GM19397 (cell line): ENCODE measurements around the gene SNTB2.

ENCODE experiments used
- ATAC-seq: cut with Tn5 transposase; IDR thresholded peaks from one replicate; pipeline ENCODE4 v1.9.1; 2021; ENCODE audit warnings: mild to moderate bottlenecking, moderate library complexity; ENCODE audit not compliant: unreplicated experiment

The SNTB2 gene

DNA sequence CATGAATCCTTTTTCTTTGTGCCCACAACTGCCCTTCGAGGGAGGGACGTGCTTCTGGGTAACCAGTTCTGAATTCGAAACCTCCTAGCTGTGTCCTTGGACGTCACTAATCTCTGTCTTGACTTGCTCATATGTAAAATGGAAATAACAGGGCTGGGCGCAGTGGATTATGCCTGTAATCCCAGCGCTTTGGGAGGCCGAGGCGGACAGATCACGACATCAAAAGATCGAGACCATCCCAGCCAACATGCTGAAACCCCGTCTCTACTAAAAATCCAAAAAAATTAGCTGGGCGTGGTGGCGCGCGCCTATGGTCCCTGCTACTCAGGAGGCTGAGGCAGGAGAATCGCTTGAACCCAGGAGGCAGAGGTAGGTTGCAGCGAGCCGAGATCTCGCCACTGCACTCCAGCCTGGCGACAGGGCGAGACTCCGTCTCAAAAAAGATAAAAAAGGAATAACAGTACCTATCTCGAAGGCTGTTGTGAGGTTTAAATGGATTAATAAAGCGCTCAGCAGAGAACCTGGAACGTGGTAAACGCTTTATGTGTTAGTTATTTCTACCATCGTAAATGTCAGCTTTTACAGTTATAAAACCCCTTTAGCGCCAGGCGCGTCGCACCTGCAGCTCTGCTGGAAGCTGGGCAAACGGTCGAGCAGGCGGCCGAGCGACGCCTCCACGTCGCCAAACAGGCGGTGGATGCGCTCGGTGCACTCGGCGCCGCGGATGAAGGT is 151.8 kb downstream of the SNTB2 start:
- no peak for ATAC-seq

DNA sequence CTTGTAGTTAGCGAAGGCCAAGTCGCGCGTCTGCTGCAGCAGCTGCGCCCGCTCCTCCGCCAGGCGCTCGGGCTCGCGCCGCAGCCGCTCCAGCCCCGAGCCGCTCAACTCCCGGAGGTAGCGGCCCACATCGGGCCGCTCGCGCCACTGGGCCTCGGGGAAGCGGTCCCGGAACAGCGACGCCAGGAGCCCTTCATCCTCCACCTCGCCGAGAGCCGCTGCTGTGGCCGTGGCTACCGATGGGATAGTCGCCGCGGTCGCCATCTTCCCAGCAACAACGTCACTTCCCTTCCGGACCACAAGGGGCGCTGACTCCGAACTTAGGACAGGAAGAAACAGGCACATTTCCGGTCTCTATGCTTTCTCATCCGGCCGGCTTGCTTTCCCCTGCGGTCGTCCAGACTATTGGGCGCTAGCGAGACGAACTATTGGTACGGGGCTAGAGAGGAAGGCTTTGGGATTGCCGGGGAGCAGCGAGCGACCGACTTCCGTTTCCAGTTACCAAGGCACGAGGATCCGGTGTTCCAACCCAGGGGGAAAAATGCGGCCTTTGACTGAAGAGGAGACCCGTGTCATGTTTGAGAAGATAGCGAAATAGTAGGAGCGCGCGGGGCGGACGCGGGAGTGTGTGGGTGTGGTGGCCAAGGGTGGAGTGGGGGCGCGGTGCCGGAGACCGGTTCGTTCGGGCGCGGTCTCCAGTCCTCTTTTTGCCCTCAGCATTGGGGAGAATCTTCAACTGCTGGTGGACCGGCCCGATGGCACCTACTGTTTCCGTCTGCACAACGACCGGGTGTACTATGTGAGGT is 152.5 kb downstream of the SNTB2 start, which contains the start of the genes COG8 and NIP7:
Gene COG8 (minus strand): TSS at position 276 of the 806 bp plus-strand sequence. CDS start 12 bp downstream, at position 264.
Gene NIP7 (plus strand): TSS at position 484 of the 806 bp plus-strand sequence. CDS start 58 bp downstream, at position 542.
- peak; percentile 86 for ATAC-seq

DNA sequence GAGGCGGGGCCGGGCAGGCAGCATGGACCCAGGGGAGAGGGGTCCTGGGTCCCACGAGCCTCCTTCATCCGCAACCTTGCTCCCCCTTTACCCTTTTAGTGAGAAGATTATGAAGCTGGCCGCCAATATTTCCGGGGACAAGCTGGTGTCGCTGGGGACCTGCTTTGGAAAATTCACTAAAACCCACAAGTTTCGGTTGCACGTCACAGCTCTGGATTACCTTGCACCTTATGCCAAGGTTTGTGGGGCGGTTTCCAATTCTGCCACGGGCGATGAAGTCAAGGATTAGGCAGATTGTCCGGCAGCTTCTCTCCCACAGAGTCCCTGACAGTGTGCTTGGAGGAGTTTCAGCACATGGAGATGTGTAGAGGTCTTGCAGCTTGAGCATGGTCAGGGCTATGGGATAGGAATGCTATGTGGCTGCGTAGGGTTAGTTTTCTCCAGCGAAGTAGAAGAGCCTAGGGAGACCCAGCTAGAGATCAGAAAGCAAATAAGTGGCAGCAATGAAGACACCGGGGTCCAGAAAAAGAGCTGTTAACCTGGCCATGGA is 153.2 kb downstream of the SNTB2 start:
- no peak for ATAC-seq

DNA sequence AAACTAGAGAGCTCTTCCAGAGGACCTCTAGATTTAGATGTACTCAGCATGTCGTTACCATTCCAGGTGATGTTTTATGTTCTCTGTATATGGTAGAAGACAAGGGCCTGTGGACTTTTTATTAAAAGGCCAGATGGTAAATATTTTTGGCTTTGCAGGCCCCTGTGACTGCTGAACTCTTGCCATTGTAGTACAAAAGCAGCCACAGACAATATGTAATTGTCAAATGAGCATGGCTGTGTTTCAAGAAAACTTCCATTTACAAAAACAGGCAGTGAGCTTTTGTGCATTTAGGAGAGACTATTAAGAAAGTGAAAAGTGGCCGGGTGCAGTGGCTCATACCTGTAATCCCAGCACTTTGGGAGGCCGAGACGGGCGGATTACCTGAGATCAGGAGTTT is 157.2 kb downstream of the SNTB2 start:
- no peak for ATAC-seq

DNA sequence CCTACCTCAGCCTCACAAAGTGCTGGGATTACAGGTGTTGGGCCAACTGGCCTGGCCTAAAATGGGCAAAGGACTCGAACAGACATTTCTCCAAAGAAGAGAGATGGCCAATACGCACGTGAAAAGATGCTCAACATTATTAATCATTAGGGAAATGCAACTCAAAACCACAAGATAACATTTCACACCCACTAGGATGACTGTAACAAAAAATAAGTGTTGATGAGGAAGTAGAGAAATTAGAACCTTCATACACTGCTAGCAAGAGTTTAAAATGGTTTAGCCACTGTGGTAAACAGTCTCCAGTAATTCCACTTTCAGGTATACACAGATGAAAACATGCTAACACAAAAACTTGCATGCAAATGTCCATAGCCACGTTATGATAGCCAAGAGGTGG is 159.0 kb downstream of the SNTB2 start:
- ATAC-seq: no peak

DNA sequence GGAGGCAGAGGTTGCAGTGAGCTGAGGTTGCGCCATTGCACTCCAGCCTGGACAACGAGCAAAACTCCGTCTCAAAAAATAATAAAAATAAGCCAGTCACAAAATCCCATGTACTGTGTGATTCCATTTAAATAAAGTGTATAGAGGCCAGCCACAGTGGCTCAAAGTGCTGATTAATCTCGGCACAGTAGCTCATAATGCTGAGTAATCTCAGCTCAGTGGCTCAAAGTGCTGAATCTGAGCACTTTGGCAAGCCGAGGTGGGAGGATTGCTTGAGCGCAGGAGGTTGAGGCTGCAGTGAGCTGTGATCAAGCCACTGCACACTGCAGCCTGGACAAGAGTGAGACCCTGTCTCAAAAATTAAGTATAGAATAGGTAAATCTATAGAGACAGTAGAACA is 159.7 kb downstream of the SNTB2 start:
- ATAC-seq: no peak

DNA sequence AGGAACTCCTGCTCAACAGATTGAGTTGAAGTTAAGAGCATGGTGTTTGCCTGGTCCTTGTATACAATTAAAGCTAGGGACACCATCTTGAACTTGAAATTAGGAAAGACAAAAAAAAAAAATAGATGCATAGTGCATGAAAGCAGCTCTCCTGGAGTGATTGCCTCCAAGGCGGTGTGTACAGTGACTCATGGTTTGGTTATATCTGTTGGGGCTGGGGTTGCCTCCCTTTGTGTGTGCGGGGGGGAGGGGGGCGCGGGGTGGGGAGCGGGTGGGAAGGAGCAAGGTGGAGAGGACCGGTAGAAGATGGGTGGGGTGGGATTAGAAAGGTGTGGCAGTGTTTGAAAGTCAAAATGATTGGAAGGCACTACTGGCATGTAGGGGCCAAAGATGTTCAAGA is 161.3 kb downstream of the SNTB2 start:
- no peak for ATAC-seq

DNA sequence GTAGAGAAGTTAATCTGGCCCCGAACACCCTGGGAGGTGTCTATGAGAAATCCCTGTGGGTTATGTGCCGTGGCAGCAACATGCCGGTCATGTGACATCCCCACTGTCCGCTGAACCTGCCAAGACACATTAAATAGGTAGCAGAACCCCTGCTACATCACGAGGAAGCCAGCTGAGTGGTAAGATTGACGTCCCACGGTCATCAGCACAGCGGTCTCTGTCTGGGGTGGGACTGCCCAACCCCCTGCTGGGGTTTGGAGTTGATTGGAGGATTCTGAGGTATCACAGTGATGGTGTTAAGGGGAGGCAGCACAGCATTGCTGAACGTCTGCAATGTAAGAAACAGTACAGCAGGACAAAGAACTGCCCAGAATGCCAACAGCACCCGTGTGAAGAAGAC is 162.6 kb downstream of the SNTB2 start:
- ATAC-seq: no peak

DNA sequence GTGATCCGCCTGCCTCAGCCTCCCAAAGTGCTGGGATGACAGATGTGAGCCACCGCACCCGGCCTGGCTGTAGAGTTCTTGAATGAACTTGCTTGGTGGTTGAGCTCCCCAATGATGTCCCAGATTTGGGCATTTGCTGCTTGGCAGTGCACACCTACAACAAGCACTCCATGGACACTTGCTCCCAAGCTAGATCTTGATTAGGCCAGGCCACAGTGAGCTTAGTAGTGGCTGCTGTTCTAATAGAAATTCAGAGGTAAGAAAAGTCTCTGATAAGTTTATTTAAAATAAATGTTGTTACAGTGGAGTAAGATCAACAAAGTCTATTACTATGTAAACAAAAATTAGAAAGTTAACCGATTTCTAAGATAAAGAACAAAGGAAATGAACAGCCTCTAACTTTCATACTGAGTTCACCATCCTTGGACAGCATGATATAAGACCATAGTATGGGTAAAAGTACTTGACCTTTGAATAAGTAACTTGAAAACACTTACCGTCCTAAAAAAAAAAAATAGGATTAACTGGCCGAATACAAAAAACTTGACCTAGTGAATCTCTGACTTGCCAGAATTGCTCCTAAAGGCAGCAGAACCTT is 163.7 kb downstream of the SNTB2 start:
- no peak for ATAC-seq

DNA sequence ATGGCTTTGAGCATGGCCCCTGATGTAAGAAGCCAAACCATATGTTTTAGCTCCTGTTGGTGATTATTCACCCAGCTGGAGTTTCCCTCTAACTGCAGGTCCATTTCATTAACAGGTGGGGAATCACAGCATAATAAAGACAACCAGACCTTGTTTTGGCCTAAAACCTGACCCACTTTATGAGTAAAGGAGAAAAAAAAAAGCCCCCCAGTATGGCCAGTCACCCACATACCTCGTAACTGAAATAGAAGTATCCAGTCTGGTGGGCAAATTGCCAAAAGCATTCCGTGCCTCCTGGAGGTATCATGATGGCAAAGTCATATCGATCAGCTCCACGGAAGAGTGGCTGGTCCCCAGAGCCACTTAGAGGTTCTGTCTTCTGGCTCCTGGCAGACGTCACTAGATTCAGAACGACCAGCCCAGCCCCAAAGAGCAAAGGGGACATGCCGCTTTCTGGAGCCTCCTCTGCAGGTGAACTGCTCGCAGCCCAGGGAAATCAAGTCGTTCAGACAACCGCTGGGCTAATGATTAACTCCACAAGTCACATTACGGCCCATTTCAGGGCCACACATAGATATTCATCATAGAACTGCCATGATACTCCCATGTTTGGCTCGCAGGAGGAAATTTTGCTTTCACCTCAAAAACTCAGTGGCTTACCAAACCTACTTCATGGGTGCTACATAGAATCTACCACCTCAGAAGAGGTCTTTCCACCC is 164.5 kb downstream of the SNTB2 start, which contains the start of gene TMED6:
Gene TMED6 (minus strand): TSS at position 478 of the 719 bp plus-strand sequence. CDS start 33 bp downstream, at position 445.
- ATAC-seq: no peak
